GM23338 (cell line): Measurements from ENCODE around the gene CNTNAP4. TPM values are rescaled to one million over a fixed set of nuclear protein-coding genes. Genes with fewer than 3 reads are reported as not detected.

Source experiments
- ATAC-seq: fragments of 200-7000 bp; cut with Tn5 transposase; 3 replicates; pipeline ENCODE4 v1.9.1; 2020
- DNase-seq: peaks from one replicate; pipeline ENCODE4 v3.0.0-alpha.2; 2015; ENCODE audit warnings: low spot score
- H2AFZ ChIP-seq: fragments of 200-600 bp; sonication (generic); 2 replicates; pipeline ENCODE4 v1.8.0; 2016; ENCODE audit warnings: antibody characterized with exemption, mild to moderate bottlenecking, moderate library complexity
- H3F3A ChIP-seq: fragments of 200-600 bp; sonication (generic); replicated peaks from 2 replicates; pipeline ENCODE4 v1.8.0; 2017; ENCODE audit warnings: antibody characterized with exemption, mixed run types, low read depth
- H3K27ac ChIP-seq: fragments of 200-600 bp; sonication (generic); 2 replicates; pipeline ENCODE4 v1.6.1; 2016; ENCODE audit warnings: low read depth
- H3K27me3 ChIP-seq: fragments of 200-600 bp; sonication (generic); 2 replicates; pipeline ENCODE4 v1.8.0; 2016; ENCODE audit warnings: mild to moderate bottlenecking, mixed run types, moderate library complexity; ENCODE audit not compliant: insufficient read depth
- H3K36me3 ChIP-seq: fragments of 200-600 bp; sonication (generic); 2 replicates; pipeline ENCODE4 v1.8.0; 2016; ENCODE audit warnings: mild to moderate bottlenecking; ENCODE audit not compliant: insufficient read depth
- H3K4me1 ChIP-seq: fragments of 200-600 bp; sonication (generic); 2 replicates; pipeline ENCODE4 v1.8.0; 2016; ENCODE audit warnings: mild to moderate bottlenecking, moderate library complexity; ENCODE audit not compliant: insufficient read depth
- H3K4me2 ChIP-seq: fragments of 200-600 bp; sonication (generic); 2 replicates; pipeline ENCODE4 v1.7.1; 2017; ENCODE audit warnings: mixed run types
- H3K4me3 ChIP-seq: fragments of 200-600 bp; sonication (generic); 2 replicates; pipeline ENCODE4 v1.6.1; 2016; ENCODE audit warnings: mixed run types
- H3K79me2 ChIP-seq: fragments of 200-600 bp; sonication (generic); replicated peaks from 2 replicates; pipeline ENCODE4 v1.8.0; 2017; ENCODE audit warnings: mild to moderate bottlenecking; ENCODE audit not compliant: insufficient read depth
- H3K9me2 ChIP-seq: fragments of 200-600 bp; sonication (generic); 2 replicates; pipeline ENCODE4 v1.8.0; 2017; ENCODE audit not compliant: insufficient read depth
- H4K20me1 ChIP-seq: fragments of 200-600 bp; sonication (generic); replicated peaks from 2 replicates; pipeline ENCODE4 v1.8.0; 2017; ENCODE audit warnings: mild to moderate bottlenecking; ENCODE audit not compliant: insufficient read depth
- H3K27ac Mint-ChIP-seq: 2 replicates; pipeline ENCODE4 v1.8.0; 2020; ENCODE audit warnings: inconsistent platforms, mild to moderate bottlenecking, moderate library complexity, mixed read lengths
- H3K27me3 Mint-ChIP-seq: 3 replicates; pipeline ENCODE4 v1.8.0; 2022; ENCODE audit warnings: low read depth, mild to moderate bottlenecking, moderate library complexity, mixed read lengths, inconsistent platforms; ENCODE audit not compliant: insufficient read depth, poor library complexity
- H3K36me3 Mint-ChIP-seq: 3 replicates; pipeline ENCODE4 v1.8.0; 2021; ENCODE audit warnings: low read depth, mild to moderate bottlenecking, inconsistent platforms, moderate library complexity, mixed read lengths
- H3K4me1 Mint-ChIP-seq: 3 replicates; pipeline ENCODE4 v1.8.0; 2020; ENCODE audit warnings: mild to moderate bottlenecking, inconsistent platforms, mixed read lengths
- H3K4me3 Mint-ChIP-seq: 3 replicates; pipeline ENCODE4 v1.8.0; 2021; ENCODE audit warnings: moderate library complexity, mild to moderate bottlenecking, inconsistent platforms, mixed read lengths
- H3K9me3 Mint-ChIP-seq: 3 replicates; pipeline ENCODE4 v1.8.0; 2020; ENCODE audit warnings: moderate library complexity, mild to moderate bottlenecking, inconsistent platforms, mixed read lengths
- CREB1 ChIP-seq: fragments of 250-450 bp; sonication (Bioruptor Pico); IDR thresholded peaks from 2 replicates; pipeline ENCODE4 v1.5.0; 2020; ENCODE audit warnings: low read depth, mild to moderate bottlenecking, moderate library complexity
- CTCF ChIP-seq, 2 experiments: fragments of 200-600 bp in 1 of 2; sonication (generic) in 1 of 2; conservative IDR thresholded peaks; 2 replicates each; pipeline versions ENCODE4 v1.5.1 to v1.6.1; 2016 to 2017; ENCODE audit warnings: antibody characterized with exemption in 2 of 2, low read depth in 2 of 2, mild to moderate bottlenecking in 2 of 2, moderate library complexity in 1 of 2
- EZH2 ChIP-seq: fragments of 200-600 bp; sonication (generic); IDR thresholded peaks from one replicate; pipeline ENCODE4 v1.8.0; 2017; ENCODE audit warnings: antibody characterized with exemption, mild to moderate bottlenecking, low read depth; ENCODE audit not compliant: unreplicated experiment
- EZH2phosphoT487 ChIP-seq: fragments of 200-600 bp; sonication (generic); IDR thresholded peaks from one replicate; pipeline ENCODE4 v1.8.1; 2018; ENCODE audit warnings: antibody characterized with exemption; ENCODE audit not compliant: unreplicated experiment
- JUNB ChIP-seq: IDR thresholded peaks from one replicate; pipeline ENCODE4 v1.6.1; 2016; ENCODE audit warnings: antibody characterized with exemption; ENCODE audit not compliant: unreplicated experiment
- NANOG ChIP-seq: IDR thresholded peaks from 2 replicates; pipeline ENCODE4 v1.6.1; 2016; ENCODE audit warnings: antibody characterized with exemption, borderline replicate concordance
- POLR2AphosphoS5 ChIP-seq: IDR thresholded peaks from 2 replicates; pipeline ENCODE4 v1.6.1; 2016; ENCODE audit warnings: antibody characterized with exemption, low read depth
- STAT1 ChIP-seq: IDR thresholded peaks from one replicate; pipeline ENCODE4 v1.6.1; 2016; ENCODE audit warnings: antibody characterized with exemption; ENCODE audit not compliant: unreplicated experiment
- ZNF114 ChIP-seq: fragments of 250-450 bp; sonication (Bioruptor Pico); IDR thresholded peaks from 2 replicates; pipeline ENCODE4 v1.5.0; 2020; ENCODE audit warnings: mild to moderate bottlenecking, moderate library complexity
- ZNF331 ChIP-seq: fragments of 250-450 bp; sonication (Bioruptor Pico); IDR thresholded peaks from 2 replicates; pipeline ENCODE4 v1.5.0; 2020; ENCODE audit warnings: low read depth, mild to moderate bottlenecking, moderate library complexity
- ZNF462 ChIP-seq: fragments of 250-450 bp; sonication (Bioruptor Pico); IDR thresholded peaks from 2 replicates; pipeline ENCODE4 v1.5.0; 2020; ENCODE audit warnings: mild to moderate bottlenecking, moderate library complexity
- polyA plus RNA-seq: library from polyadenylated mRNA; unstranded; fragments of >200 nt; fragmentation: Nextera tagmentation; extraction: Ambion mirVana; gene quantifications from 2 replicates; pipeline ENCODE4 v1.2.1, GENCODE V29; 2016
- total RNA-seq: library from RNA; depleted of rRNA; stranded (reverse); fragments of >200 nt; shearing (Covaris generic); gene quantifications from 2 replicates; pipeline ENCODE4 v1.2.3, GENCODE V29; 2014
- TF ChIP-seq, protein P1 (sequence below): IDR thresholded peaks from one replicate; pipeline ENCODE4 v1.6.1; 2018; ENCODE audit warnings: antibody characterized with exemption; ENCODE audit not compliant: unreplicated experiment
- TF ChIP-seq, protein P2 (sequence below): IDR thresholded peaks from 2 replicates; pipeline ENCODE4 v1.6.1; 2016; ENCODE audit warnings: antibody characterized with exemption

CNTNAP4 gene
- total and polyA plus RNA-seq, 2 experiments from 2014 or later, result not detected

- no peaks in the 10 kb centered on the region for H3K36me3 ChIP-seq
- ATAC-seq, result no peak
- H3K9me3 Mint-ChIP-seq, result peaks cover 61% of the 10 kb centered on the region
- H3K79me2 ChIP-seq, result no peaks in the 10 kb centered on the region
- no peak overlapping the region for H3K4me3 ChIP-seq
- H3K27me3 ChIP-seq, result no peaks in the 10 kb centered on the region
- H3K27me3 Mint-ChIP-seq, result peaks cover 5% of the 10 kb centered on the region
- no peaks in the 10 kb centered on the region for H3K4me1 Mint-ChIP-seq
- H4K20me1 ChIP-seq, result no peaks in the 10 kb centered on the region
- no peak overlapping the region for H3K27ac Mint-ChIP-seq
- H3K4me3 Mint-ChIP-seq, result no peak overlapping the region
- H3K9me2 ChIP-seq, result no peaks in the 10 kb centered on the region
- no peak overlapping the region for H3K4me2 ChIP-seq
- no peaks in the 10 kb centered on the region for H3F3A ChIP-seq
- no peak for DNase-seq
- no peaks in the 10 kb centered on the region for H3K4me1 ChIP-seq
- no peaks in the 10 kb centered on the region for H3K36me3 Mint-ChIP-seq
- TF ChIP-seq EZH2, result no peak
- no peak for TF ChIP-seq POLR2AphosphoS5
- TF ChIP-seq, protein P1, sequence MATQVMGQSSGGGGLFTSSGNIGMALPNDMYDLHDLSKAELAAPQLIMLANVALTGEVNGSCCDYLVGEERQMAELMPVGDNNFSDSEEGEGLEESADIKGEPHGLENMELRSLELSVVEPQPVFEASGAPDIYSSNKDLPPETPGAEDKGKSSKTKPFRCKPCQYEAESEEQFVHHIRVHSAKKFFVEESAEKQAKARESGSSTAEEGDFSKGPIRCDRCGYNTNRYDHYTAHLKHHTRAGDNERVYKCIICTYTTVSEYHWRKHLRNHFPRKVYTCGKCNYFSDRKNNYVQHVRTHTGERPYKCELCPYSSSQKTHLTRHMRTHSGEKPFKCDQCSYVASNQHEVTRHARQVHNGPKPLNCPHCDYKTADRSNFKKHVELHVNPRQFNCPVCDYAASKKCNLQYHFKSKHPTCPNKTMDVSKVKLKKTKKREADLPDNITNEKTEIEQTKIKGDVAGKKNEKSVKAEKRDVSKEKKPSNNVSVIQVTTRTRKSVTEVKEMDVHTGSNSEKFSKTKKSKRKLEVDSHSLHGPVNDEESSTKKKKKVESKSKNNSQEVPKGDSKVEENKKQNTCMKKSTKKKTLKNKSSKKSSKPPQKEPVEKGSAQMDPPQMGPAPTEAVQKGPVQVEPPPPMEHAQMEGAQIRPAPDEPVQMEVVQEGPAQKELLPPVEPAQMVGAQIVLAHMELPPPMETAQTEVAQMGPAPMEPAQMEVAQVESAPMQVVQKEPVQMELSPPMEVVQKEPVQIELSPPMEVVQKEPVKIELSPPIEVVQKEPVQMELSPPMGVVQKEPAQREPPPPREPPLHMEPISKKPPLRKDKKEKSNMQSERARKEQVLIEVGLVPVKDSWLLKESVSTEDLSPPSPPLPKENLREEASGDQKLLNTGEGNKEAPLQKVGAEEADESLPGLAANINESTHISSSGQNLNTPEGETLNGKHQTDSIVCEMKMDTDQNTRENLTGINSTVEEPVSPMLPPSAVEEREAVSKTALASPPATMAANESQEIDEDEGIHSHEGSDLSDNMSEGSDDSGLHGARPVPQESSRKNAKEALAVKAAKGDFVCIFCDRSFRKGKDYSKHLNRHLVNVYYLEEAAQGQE, result no peak
- TF ChIP-seq, protein P2, sequence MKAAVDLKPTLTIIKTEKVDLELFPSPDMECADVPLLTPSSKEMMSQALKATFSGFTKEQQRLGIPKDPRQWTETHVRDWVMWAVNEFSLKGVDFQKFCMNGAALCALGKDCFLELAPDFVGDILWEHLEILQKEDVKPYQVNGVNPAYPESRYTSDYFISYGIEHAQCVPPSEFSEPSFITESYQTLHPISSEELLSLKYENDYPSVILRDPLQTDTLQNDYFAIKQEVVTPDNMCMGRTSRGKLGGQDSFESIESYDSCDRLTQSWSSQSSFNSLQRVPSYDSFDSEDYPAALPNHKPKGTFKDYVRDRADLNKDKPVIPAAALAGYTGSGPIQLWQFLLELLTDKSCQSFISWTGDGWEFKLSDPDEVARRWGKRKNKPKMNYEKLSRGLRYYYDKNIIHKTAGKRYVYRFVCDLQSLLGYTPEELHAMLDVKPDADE, result no peak
- TF ChIP-seq CREB1 (CRISPR knock-in tag), result no peak
- no peak for TF ChIP-seq ZNF462 (CRISPR knock-in tag)
- no peak for TF ChIP-seq ZNF331 (CRISPR knock-in tag)
- TF ChIP-seq ZNF114 (CRISPR knock-in tag), result no peak
- TF ChIP-seq EZH2phosphoT487, result no peak
- no peak for TF ChIP-seq CTCF (conservative IDR thresholded peaks at IDR 0.05; ENCODE audit: low read depth in 2 of 2)
- no peak for TF ChIP-seq NANOG
- TF ChIP-seq STAT1, result no peak
- TF ChIP-seq JUNB, result no peak
- H3K27ac ChIP-seq, result no peak overlapping the region
- H2AFZ ChIP-seq, result no peak overlapping the region
Measured at GRCh38 chr16:76455257-76455656, 178.1 kb downstream of the CNTNAP4 start.
